NCI-H82 treated with DMSO at 0.1 percent for 48 hours (cell line): ENCODE data around the gene GPR158.

Experiments
- DNase-seq: peaks from one replicate; lab custom pipeline; 2025; ENCODE audit not compliant: unreplicated experiment; lab: John Stamatoyannopoulos, UW

Gene GPR158

DNA sequence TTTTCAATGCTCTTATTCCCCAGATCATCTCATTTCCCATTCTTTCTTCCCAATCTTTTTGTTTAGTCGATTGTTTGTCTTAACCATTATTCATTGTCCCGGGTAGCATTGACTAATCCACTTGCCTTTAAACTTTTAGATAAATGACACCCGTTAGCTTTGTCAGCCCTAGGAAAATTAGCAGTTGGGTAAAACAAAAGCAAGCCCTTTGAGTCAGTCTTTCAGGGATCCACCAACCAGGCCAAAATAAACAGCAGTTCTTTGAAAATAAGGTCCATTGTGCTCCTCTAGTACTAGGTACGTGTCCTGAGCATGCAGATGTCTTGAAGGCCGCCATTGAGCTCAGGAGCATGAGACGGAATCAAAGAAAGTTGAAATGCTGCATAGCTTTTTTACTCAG lies 389.6 kb downstream of the GPR158 start:
- DNase-seq: no peak

DNA sequence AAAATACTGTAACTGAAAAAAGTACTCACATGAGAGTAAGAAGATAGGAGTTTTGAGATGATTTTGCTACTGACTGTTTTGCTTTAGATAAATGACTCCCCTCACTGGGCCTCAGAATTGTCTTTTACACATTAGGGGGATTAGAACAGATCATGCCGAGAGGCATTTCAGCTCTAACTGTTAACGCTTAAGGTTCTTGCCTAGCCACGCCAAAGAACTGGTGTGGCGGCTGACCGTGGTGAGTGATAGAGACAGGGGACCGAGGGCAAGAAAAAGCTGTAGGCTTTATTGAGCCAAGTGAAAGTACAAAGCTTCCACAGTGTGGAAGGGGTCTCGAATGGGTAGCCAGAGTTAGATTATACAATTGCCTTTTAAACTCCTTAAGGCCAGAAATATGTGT lies 390.8 kb downstream of the GPR158 start:
- DNase-seq: no peak

- DNase-seq: no peak
These were observed 398.5 kb downstream of the GPR158 start for GRCh38 chr10:25573316-25573715.

GRCh38 chr10:25575343-25575742 lies 400.5 kb downstream of the GPR158 start:
- DNase-seq: no peak

DNA sequence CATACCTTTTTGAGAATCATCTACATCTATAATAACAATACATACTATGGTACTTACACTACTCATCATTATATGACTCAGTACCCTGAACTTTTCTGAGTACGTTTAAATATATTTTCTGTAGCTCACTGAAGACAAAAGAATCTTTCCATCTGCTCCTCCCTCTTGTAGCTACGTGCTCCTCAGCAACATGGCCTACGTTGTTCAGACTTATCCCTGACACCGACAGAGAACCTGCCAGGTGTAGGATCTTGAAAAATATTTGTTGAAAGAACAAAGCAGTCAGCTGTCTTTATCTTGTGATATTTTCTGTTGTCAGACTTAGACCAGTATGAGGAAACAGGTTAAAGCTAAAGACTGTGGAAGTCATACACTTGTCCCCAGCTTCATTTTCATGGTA lies 403.3 kb downstream of the GPR158 start:
- DNase-seq: no peak

- no peak for DNase-seq
These were observed 408.2 kb downstream of the GPR158 start for GRCh38 chr10:25582961-25583360.

GRCh38 chr10:25600651-25601050 lies 425.9 kb downstream of the GPR158 start:
- DNase-seq: no peak

DNA sequence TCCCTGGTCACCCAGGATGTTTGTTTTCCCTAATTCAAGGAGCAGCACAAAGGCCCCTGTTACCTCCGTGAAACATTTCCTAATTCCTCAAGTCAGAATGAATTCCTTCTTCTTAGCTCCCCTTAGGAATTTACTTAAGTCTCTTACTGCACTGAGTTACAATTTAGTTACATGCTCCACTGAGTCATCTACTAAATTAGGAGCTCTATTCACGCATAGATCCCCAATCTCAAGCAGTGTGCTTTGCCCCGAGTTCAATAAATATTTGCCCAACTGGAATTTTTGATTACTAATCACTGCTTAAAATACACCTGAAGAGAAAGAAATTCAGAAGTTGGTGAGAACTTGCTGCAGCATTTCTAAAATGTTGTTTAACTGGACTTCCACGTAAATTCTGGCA lies 429.8 kb downstream of the GPR158 start:
- no peak for DNase-seq

GRCh38 chr10:25614652-25615051 lies 439.9 kb downstream of the GPR158 start:
- no peak for DNase-seq

- DNase-seq: no peak
These were observed 441.1 kb downstream of the GPR158 start for GRCh38 chr10:25615926-25616325.

GRCh38 chr10:25616903-25617592 lies 442.2 kb downstream of the GPR158 start:
- DNase-seq: no peak

- DNase-seq: no peak
These were observed 452.8 kb downstream of the GPR158 start for GRCh38 chr10:25627606-25628005.

DNA sequence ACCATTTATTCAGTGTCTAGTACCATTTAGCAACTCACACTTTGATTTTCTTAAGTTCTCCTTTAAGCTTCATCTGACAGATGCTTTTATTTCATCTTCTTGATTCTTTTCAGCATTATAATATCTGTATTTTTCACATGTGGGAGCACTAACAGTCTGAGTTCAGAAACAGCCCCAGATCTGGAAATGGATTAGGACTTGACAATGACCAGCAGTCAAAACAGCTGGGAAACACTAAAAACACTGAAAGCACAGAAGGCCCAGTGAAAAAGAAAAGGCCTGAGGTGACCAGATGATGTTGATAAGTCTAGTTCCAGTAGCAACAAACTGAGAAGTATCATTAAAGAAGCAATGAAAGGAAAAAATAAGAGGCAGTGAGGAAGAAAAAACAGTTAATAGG lies 454.5 kb downstream of the GPR158 start:
- DNase-seq: no peak

DNA sequence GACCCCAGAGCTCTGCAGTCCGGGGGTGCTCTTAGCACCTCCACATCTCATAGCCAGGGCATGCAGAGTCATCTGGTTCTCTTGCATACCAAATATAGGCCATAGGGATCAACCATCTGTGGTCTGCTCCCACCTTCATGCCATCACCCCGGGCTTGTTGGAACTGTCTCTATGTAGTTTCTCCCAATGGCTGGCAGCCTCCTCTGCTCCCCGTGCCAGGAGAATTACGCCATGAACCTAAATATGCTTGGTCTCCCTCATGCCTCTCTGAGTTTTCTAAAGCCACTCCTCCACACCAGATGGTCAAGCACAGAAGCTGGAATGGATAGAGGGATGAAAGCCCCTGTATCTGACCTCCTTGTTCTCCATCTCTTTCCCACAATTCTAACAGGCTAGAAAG lies 456.7 kb downstream of the GPR158 start:
- DNase-seq: no peak

GRCh38 chr10:25632802-25633201 lies 458.0 kb downstream of the GPR158 start:
- DNase-seq: no peak

DNA sequence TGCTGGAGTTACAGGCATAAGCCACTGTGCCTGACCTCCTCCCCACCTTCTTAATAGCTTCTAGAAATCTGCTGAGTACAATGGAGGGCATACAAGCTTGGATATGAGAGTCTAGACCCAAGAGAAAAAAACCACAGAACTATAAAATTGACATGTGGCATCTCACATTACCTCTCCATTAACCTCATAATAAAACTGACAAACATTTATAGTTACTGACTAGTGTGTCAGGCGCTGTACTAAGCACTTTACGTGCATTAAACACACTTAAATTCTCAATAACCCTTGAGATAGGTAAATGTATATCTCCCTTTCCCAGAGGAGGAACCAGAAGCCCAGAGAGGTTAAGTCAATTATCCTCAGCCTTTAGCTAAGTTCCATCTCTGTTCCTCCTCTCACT lies 458.7 kb downstream of the GPR158 start:
- no peak for DNase-seq

DNA sequence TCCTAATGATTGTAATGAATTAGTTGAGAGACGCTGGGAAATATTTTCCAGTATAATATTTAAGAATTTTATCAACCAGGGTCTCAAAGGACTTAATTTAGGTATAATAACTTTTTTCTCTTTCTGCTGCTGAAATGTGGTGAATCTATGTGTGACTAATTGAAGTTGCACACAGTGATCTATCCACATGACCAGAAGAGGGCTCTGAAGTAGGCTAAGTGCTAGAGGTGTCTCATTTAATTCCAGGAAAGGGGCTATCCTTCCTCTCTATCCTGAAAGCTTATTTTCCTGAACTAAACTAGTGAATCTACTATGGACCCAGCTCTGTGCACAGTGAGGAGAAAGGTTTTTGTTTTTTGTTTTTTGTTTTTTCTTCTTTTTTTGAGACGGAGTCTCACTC lies 464.8 kb downstream of the GPR158 start:
- DNase-seq: no peak

GRCh38 chr10:25641595-25641994 lies 466.8 kb downstream of the GPR158 start:
- DNase-seq: no peak

DNA sequence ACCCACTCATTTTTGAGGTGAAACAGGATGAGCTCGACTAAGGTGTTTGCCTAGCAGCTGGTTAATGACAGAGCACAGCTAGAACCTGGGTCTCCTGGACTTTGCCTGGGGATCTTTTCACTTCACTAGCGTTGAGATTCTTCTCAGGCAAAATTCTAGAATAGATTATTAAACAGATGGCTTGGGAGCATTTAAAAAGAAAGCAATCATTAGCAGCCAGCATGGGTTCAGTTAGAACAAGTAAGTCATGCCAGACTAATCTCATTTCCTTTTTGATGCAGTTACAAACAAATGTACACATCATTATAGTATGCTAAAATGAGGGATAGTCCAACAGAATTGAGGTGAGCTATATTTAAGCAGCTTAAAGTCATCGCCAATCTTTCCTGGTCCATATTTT lies 467.9 kb downstream of the GPR158 start:
- DNase-seq: no peak

DNA sequence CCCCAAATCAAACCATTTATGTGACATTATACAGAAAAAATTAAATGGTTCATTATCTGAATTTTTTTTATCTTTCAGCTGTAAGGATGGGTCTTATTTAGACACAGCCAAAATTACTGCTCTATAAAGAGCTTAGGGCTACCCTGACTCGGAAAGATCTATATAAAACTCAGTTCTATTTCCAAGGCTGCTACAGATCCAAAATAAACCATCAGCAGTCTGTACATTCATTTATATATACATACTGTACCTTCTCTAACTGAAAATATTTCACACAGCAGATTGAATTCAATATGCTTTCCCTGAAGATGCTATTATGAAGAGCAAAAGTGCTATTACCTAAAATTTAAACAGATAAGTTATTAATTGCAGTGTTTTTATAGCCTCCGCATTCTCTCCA lies 471.6 kb downstream of the GPR158 start:
- no peak for DNase-seq

GRCh38 chr10:25651534-25651933 lies 476.7 kb downstream of the GPR158 start:
- DNase-seq: no peak
